WTC11 (cell line): Measurements from ENCODE around the gene KIF11.
"Not testable (repeated sequence)": the region's sequence is repeated elsewhere in the genome, so short reads cannot be mapped to it uniquely, and the experiment has no call there.

Source experiments
- CTCF ChIP-seq: fragments of 200-600 bp; IDR thresholded peaks from 2 replicates; pipeline ENCODE4 v1.8.0; 2022; ENCODE audit warnings: antibody characterized with exemption
- E2F5 ChIP-seq: sonication (generic); formaldehyde crosslinking; IDR thresholded peaks from 2 replicates; pipeline ENCODE4 v1.8.1; 2022; ENCODE audit warnings: mild to moderate bottlenecking, moderate library complexity, missing genetic modification reagents
- ESRRA ChIP-seq: sonication (generic); formaldehyde crosslinking; IDR thresholded peaks from 2 replicates; pipeline ENCODE4 v1.8.1; 2022; ENCODE audit warnings: mild to moderate bottlenecking, missing genetic modification reagents, borderline replicate concordance
- FOXP4 ChIP-seq: sonication (generic); formaldehyde crosslinking; IDR thresholded peaks from 2 replicates; pipeline ENCODE4 v1.8.0; 2022; ENCODE audit warnings: mild to moderate bottlenecking, missing genetic modification reagents
- NFE2L1 ChIP-seq: sonication (generic); formaldehyde crosslinking; IDR thresholded peaks from 2 replicates; pipeline ENCODE4 v1.8.1; 2023; ENCODE audit warnings: missing genetic modification reagents
- TEAD4 ChIP-seq: sonication (generic); formaldehyde crosslinking; IDR thresholded peaks from 2 replicates; pipeline ENCODE4 v1.8.0; 2022; ENCODE audit warnings: mild to moderate bottlenecking, missing genetic modification reagents
- ZBTB21 ChIP-seq: sonication (generic); formaldehyde crosslinking; IDR thresholded peaks from 2 replicates; pipeline ENCODE4 v1.8.1; 2023; ENCODE audit warnings: mild to moderate bottlenecking, missing genetic modification reagents, borderline replicate concordance
- ZNF121 ChIP-seq: sonication (generic); formaldehyde crosslinking; IDR thresholded peaks from 2 replicates; pipeline ENCODE4 v1.8.0; 2023; ENCODE audit warnings: missing genetic modification reagents
- ZNF263 ChIP-seq: sonication (generic); formaldehyde crosslinking; IDR thresholded peaks from 2 replicates; pipeline ENCODE4 v1.8.1; 2022; ENCODE audit warnings: low read depth, mild to moderate bottlenecking, moderate library complexity, missing genetic modification reagents
- TF ChIP-seq, protein P1 (sequence below): sonication (generic); formaldehyde crosslinking; IDR thresholded peaks from 2 replicates; pipeline ENCODE4 v1.8.1; 2023; ENCODE audit warnings: mild to moderate bottlenecking, missing genetic modification reagents, moderate library complexity
- TF ChIP-seq, protein P2 (sequence below): sonication (generic); formaldehyde crosslinking; IDR thresholded peaks from 2 replicates; pipeline ENCODE4 v1.8.0; 2022; ENCODE audit warnings: missing genetic modification reagents
- TF ChIP-seq, protein P3 (sequence below): sonication (generic); formaldehyde crosslinking; IDR thresholded peaks from 2 replicates; pipeline ENCODE4 v1.8.1; 2023; ENCODE audit warnings: mild to moderate bottlenecking, moderate library complexity, missing genetic modification reagents

- not testable (repeated sequence) for TF ChIP-seq CTCF; E2F5 (CRISPR knock-in tag); ZBTB21 (CRISPR knock-in tag); ZNF121 (CRISPR knock-in tag); TEAD4 (CRISPR knock-in tag); ZNF263 (CRISPR knock-in tag); NFE2L1; FOXP4 (CRISPR knock-in tag); ESRRA (CRISPR knock-in tag)
- TF ChIP-seq, protein P1, sequence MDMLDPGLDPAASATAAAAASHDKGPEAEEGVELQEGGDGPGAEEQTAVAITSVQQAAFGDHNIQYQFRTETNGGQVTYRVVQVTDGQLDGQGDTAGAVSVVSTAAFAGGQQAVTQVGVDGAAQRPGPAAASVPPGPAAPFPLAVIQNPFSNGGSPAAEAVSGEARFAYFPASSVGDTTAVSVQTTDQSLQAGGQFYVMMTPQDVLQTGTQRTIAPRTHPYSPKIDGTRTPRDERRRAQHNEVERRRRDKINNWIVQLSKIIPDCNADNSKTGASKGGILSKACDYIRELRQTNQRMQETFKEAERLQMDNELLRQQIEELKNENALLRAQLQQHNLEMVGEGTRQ (CRISPR knock-in tag) = not testable (repeated sequence)
- TF ChIP-seq, protein P2, sequence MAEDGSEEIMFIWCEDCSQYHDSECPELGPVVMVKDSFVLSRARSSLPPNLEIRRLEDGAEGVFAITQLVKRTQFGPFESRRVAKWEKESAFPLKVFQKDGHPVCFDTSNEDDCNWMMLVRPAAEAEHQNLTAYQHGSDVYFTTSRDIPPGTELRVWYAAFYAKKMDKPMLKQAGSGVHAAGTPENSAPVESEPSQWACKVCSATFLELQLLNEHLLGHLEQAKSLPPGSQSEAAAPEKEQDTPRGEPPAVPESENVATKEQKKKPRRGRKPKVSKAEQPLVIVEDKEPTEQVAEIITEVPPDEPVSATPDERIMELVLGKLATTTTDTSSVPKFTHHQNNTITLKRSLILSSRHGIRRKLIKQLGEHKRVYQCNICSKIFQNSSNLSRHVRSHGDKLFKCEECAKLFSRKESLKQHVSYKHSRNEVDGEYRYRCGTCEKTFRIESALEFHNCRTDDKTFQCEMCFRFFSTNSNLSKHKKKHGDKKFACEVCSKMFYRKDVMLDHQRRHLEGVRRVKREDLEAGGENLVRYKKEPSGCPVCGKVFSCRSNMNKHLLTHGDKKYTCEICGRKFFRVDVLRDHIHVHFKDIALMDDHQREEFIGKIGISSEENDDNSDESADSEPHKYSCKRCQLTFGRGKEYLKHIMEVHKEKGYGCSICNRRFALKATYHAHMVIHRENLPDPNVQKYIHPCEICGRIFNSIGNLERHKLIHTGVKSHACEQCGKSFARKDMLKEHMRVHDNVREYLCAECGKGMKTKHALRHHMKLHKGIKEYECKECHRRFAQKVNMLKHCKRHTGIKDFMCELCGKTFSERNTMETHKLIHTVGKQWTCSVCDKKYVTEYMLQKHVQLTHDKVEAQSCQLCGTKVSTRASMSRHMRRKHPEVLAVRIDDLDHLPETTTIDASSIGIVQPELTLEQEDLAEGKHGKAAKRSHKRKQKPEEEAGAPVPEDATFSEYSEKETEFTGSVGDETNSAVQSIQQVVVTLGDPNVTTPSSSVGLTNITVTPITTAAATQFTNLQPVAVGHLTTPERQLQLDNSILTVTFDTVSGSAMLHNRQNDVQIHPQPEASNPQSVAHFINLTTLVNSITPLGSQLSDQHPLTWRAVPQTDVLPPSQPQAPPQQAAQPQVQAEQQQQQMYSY (CRISPR knock-in tag) = not testable (repeated sequence)
- TF ChIP-seq, protein P3, sequence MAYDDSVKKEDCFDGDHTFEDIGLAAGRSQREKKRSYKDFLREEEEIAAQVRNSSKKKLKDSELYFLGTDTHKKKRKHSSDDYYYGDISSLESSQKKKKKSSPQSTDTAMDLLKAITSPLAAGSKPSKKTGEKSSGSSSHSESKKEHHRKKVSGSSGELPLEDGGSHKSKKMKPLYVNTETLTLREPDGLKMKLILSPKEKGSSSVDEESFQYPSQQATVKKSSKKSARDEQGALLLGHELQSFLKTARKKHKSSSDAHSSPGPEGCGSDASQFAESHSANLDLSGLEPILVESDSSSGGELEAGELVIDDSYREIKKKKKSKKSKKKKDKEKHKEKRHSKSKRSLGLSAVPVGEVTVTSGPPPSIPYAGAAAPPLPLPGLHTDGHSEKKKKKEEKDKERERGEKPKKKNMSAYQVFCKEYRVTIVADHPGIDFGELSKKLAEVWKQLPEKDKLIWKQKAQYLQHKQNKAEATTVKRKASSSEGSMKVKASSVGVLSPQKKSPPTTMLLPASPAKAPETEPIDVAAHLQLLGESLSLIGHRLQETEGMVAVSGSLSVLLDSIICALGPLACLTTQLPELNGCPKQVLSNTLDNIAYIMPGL = not testable (repeated sequence)
Observed at GRCh38 chr10:92582347-92582746, 10.6 kb upstream of the KIF11 start.
